ENCODE measurements around the gene SYCP2.
A peak's percentile ranks its signal among the peaks of the same experiment; 100 is the strongest.
"Not testable (repeated sequence)": the region's sequence is repeated elsewhere in the genome, so short reads cannot be mapped to it uniquely, and the experiment has no call there.

Gene SYCP2

DNA sequence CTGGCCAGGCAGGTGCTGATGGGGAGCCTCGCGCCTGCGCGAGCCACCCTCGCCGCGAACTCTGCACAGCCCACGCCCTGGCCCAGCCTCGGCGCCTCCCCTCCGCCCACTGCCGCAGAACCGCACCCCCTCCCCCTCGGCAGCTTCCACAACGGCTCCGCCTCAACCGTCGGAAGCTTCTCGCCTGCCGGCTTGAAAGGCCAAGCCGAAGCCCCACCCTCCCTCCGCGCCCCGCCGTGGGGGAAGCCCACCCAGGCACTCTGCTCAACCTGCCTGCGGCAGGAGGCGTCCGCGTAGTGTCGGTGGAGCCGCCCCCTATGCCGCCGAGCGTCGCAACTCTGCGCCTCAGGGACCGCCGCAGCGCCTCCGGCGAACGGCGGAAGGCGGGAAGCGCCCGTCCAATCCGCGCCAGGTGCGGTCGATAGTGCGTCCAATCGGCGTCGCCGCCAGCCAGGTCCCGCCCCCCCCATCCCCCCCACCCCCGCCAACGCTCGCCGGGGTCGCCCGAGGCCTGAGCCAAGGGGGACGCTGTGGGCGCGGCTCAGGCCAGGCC, at the start of gene SYCP2:
TSS of gene SYCP2 (minus strand) at position 342 of the 553 bp plus-strand sequence. CDS start 11,224 bp downstream, outside the sequence.
- H3K27ac ChIP-seq, result peak within 1 kb of the TSS in 19 of 21 experiments; percentile 8 to 83 (median 57)
- H3K4me3 ChIP-seq, result peak within 1 kb of the TSS; percentile 49 to 71 (median 63)

GRCh38 chr20:59983076-59983475, 49.6 kb upstream of the SYCP2 start:
- H3K4me3 ChIP-seq, result no peak overlapping the region
- no peak overlapping the region for H3K27ac ChIP-seq

DNA sequence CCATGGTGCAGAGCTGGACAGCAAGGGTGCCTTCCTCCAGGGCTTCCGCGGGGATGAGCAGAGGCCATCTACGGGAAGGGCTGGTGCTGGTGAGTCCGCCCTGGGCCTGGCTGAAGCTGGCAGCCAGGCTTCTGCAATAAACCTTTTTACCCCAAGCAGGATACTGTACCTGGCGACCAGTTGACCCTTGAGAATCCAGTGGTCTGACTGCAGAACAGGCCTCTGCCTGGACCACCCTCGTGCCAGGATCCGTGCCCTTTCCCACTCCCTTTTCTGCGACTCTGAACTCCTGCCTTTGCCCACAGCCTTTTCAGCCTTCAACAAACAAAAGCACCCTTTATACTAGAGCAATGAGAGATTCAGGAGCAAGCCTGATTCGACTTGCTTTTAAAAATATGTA, 43.6 kb upstream of the SYCP2 start:
- Histone ChIP-seq H3K27ac (no peak overlapping the region), H3K4me3 (no peak overlapping the region)

GRCh38 chr20:59976156-59976782, 42.8 kb upstream of the SYCP2 start:
- Histone ChIP-seq H3K27ac (no peak overlapping the region), H3K4me3 (no peak overlapping the region)

GRCh38 chr20:59972037-59972801, 38.8 kb upstream of the SYCP2 start:
- H3K27ac ChIP-seq, result peak overlapping the region in 14 of 21 experiments; percentile 8 to 72 (median 41)
- no peak overlapping the region for H3K4me3 ChIP-seq

DNA sequence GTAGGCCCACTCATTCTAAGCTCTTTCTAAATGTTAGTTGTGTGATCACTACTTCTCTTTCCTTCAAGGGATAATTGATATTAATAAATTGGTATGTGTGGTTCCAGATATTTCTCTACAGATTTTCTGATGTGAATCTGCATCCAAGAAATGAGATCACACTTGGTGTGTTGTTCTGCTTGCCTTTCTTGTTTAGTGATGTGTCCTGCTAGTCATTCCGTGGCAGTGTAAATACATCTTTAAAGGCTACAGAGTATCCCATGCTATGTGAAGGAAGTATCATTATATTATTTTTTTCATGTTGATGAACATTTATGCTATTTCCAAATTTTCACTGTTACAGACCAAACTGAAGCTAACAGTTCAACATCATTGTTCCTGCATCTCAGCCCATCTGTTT, 38.0 kb upstream of the SYCP2 start:
- Histone ChIP-seq H3K4me3 (no peak overlapping the region), H3K27ac (peak overlapping the region in 13 of 21 experiments; percentile 8 to 72 (median 38))

GRCh38 chr20:59966428-59966827, 33.0 kb upstream of the SYCP2 start:
- no peak overlapping the region for H3K27ac ChIP-seq
- H3K4me3 ChIP-seq, result no peak overlapping the region

GRCh38 chr20:59962155-59962554, 28.7 kb upstream of the SYCP2 start:
- Histone ChIP-seq H3K4me3 (no peak overlapping the region), H3K27ac (peak overlapping the region in 10 of 21 experiments; percentile 7 to 60 (median 36))

GRCh38 chr20:59961423-59961822, 28.0 kb upstream of the SYCP2 start:
- Histone ChIP-seq H3K27ac (peak overlapping the region in 7 of 21 experiments; percentile 7 to 60 (median 33)), H3K4me3 (no peak overlapping the region)

DNA sequence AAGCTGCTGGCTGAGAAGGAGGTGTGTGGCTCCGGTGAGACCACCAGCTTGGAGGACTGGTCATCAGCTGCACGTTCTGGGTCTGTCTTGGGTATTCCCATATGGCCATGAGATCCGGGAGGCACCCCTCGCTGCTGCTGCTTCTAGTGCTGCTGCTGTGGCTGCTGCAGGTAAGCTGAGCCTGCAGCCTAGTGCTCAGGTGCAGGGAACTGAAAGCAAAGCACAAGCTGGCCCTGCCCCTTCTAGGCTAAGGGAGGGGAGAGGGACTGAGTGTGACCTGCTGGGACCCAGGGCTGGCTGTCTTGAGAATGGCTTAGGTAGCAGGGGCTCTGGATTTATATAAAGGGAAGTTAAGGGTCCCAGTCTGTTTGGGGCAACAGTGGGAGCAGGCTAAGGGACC, 25.2 kb upstream of the SYCP2 start:
- no peak overlapping the region for H3K27ac ChIP-seq
- no peak overlapping the region for H3K4me3 ChIP-seq

GRCh38 chr20:59958123-59958522, 24.7 kb upstream of the SYCP2 start, which contains the start of gene CDH26:
Gene CDH26 (plus strand): TSS chr20:59958423. CDS start chr20:59958727, 304 bp downstream.
- no peak within 1 kb of the TSS for H3K4me3 ChIP-seq
- no peak within 1 kb of the TSS for H3K27ac ChIP-seq

DNA sequence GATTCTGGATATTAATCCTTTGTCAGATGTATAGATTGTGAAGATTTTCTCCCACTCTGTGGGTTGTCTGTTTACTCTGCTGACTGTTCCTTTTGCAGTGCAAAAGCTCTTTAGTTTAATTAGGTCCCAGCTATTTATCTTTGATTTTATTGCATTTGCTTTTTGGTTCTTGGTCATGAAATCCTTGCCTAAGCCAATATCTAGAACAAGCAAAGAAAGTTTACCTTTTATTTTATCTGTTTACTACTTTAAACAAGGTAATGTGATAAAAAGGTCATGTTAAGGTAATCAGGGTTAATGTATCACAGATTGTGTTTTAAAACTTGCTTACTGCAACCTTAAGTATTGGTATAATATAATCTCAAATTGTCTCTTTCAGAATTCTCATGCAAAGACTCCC, 24.1 kb upstream of the SYCP2 start:
- H3K4me3 ChIP-seq, H3K27ac ChIP-seq: not testable (repeated sequence)

- Histone ChIP-seq H3K27ac (no peak overlapping the region), H3K4me3 (no peak overlapping the region)
Observed at GRCh38 chr20:59955131-59955796, 21.8 kb upstream of the SYCP2 start.

- no peak overlapping the region for H3K27ac ChIP-seq
- no peak overlapping the region for H3K4me3 ChIP-seq
Observed at GRCh38 chr20:59954718-59955117, 21.3 kb upstream of the SYCP2 start.

- Histone ChIP-seq H3K4me3 (no peak overlapping the region), H3K27ac (no peak overlapping the region)
Observed at GRCh38 chr20:59949911-59950310, 16.5 kb upstream of the SYCP2 start.

DNA sequence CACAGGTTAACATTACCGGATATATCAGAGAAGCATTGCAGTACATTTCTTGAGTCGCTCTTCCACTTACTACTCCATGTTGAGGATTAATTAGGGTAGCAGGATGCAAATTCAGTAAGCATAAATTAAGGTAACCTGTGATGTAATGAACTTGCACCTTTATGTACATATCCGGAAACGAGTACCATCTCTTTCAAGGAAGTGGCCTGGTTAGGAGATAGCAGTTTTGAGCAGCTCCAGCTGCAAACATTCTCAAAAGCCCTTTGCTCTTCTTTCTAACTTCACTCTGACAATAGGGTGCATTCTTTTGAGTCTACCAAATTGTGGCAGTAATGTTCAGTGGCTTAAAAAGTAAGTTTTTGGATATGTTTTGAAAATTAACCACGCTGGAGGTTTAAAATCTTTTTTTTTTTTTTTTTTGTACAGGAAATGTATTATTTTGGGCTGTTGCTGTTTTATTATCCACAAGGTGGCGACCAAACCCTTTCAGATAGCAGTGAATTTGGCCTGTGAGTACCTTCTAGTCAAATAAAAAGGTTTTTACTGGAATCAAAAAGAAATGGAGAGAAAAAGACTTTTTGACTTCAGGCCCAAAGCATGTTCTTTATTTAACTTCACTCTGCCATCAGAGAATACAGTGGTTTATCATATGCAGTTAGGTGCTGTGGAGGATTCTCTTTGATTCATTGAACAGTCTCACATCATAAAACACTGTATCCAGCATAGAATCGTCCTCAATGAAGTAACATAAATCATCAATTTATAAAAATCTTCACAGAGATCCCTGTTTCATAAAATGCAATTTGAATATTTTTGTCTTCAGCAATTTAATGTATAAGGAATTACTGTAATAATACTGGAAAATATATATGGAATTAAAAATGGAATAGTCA, 15.6 kb upstream of the SYCP2 start:
- Histone ChIP-seq H3K27ac (peak overlapping the region in 2 of 21 experiments; percentile 47 to 52), H3K4me3 (no peak overlapping the region)

DNA sequence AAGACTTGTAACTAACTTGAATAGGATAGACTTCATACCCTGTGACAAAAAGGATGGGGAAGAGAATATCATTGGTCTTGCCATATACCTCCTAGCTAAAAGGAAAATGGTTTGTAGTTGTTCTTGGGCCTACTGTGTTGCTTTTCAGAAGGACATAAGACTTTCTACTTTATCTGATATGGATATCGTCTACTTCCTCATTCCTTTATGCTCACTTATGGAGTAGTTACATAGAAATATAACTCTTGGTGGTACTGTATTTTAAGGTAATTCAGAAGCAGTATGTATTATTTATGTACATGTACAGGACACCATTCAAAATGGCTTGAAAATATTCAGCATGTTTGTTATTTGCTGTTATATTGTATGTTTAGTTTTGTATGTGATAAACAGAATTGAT, 14.8 kb upstream of the SYCP2 start:
- Histone ChIP-seq H3K27ac (peak overlapping the region in 1 of 21 experiments; percentile 47), H3K4me3 (no peak overlapping the region)

DNA sequence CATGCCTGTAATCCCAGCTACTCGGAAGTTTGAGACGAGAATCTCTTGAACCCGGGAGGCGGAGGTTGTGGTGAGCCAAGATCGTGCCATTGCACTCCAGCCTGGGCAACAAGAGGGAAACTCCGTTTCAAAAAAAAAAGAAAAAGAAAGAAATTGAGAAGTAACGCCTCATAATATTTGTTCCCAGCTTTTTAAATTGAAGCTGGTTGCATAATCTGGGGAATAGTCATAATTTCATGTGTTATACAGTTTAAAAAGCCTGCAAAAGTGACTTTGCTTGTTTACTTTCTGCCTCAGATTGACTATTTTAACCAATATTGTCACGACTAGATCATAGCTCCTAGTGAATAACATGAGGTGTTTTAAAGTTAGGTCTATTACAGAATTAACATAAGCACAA, 13.9 kb upstream of the SYCP2 start:
- no peak overlapping the region for H3K27ac ChIP-seq
- no peak overlapping the region for H3K4me3 ChIP-seq

- no peak overlapping the region for H3K27ac ChIP-seq
- no peak overlapping the region for H3K4me3 ChIP-seq
Observed at GRCh38 chr20:59945731-59946130, 12.3 kb upstream of the SYCP2 start.

Data from skin epidermis (tissue), 12 donors.